NCI-H510A treated with DMSO at 0.1 percent for 48 hours (cell line): ENCODE data around the gene MCM7.
A peak's percentile ranks its signal among the peaks of the same experiment; 100 is the strongest.
"Not testable (repeated sequence)": the region's sequence is repeated elsewhere in the genome, so short reads cannot be mapped to it uniquely, and the experiment has no call there.

ENCODE experiments used
- DNase-seq: peaks from one replicate; lab custom pipeline; 2025; lab: John Stamatoyannopoulos, UW

The MCM7 gene

GRCh38 chr7:100101016-100101862 lies at the start of gene MCM7, which contains the start of gene AP4M1:
TSS of gene MCM7 (minus strand) at chr7:100101397. CDS start at chr7:100101294, 103 bp downstream.
TSS of gene AP4M1 (plus strand) at chr7:100101643. CDS start at chr7:100101715, 72 bp downstream.
- DNase-seq, result peak; percentile 91

GRCh38 chr7:100148559-100149328 lies 47.5 kb upstream of the MCM7 start, which contains the start of gene LAMTOR4:
TSS of gene LAMTOR4 (plus strand) at chr7:100148918. CDS start at chr7:100148973, 55 bp downstream.
- peak; percentile 94 for DNase-seq

- no peak for DNase-seq
These were observed 47.0 kb upstream of the MCM7 start for GRCh38 chr7:100148225-100148558.

- DNase-seq, result no peak
These were observed 46.1 kb upstream of the MCM7 start for GRCh38 chr7:100147278-100147677.

- DNase-seq, result not testable (repeated sequence)
These were observed 45.2 kb upstream of the MCM7 start for GRCh38 chr7:100146350-100146749.

- DNase-seq, result no peak
These were observed 41.3 kb upstream of the MCM7 start for GRCh38 chr7:100142461-100142860.

- no peak for DNase-seq
These were observed 40.4 kb upstream of the MCM7 start for GRCh38 chr7:100141555-100141949.

GRCh38 chr7:100137851-100138760 lies 36.9 kb upstream of the MCM7 start:
- no peak for DNase-seq

GRCh38 chr7:100132697-100133151 lies 31.5 kb upstream of the MCM7 start:
- peak; percentile 14 for DNase-seq

GRCh38 chr7:100132126-100132525 lies 30.9 kb upstream of the MCM7 start:
- no peak for DNase-seq

- DNase-seq, result peak; percentile 27
These were observed 29.6 kb upstream of the MCM7 start for GRCh38 chr7:100130608-100131453.

- DNase-seq, result peak; percentile 31
These were observed 29.0 kb upstream of the MCM7 start for GRCh38 chr7:100130220-100130607.

- DNase-seq, result no peak
These were observed 27.4 kb upstream of the MCM7 start for GRCh38 chr7:100128637-100128963.

GRCh38 chr7:100127866-100128636 lies 26.9 kb upstream of the MCM7 start:
- no peak for DNase-seq

- peak; percentile 59 for DNase-seq
These were observed 26.0 kb upstream of the MCM7 start, which contains the start of gene MBLAC1 for GRCh38 chr7:100126931-100127865. TSS of gene MBLAC1 (plus strand) at chr7:100126967. CDS start at chr7:100127396, 429 bp downstream.

- no peak for DNase-seq
These were observed 25.2 kb upstream of the MCM7 start for GRCh38 chr7:100126239-100126930.

GRCh38 chr7:100124301-100125230 lies 23.4 kb upstream of the MCM7 start:
- no peak for DNase-seq
